Liver (tissue), 3 donors: ENCODE measurements around the gene RCOR1.

Source experiments
- ATF3 ChIP-seq: IDR thresholded peaks from 2 replicates; pipeline ENCODE4 v1.6.1; 2016; ENCODE audit warnings: antibody characterized with exemption
- CTCF ChIP-seq: fragments of 150-350 bp; IDR thresholded peaks from 2 replicates; pipeline ENCODE4 v1.5.1; 2017; ENCODE audit warnings: improper control_type of control experiment, low read depth, low read length; ENCODE audit not compliant: missing input control
- EGR1 ChIP-seq, 2 donors: IDR thresholded peaks; 2 replicates each; pipeline ENCODE4 v1.6.1; 2016 to 2018; ENCODE audit warnings: antibody characterized with exemption in 2 of 2, low read depth in 2 of 2
- GABPA ChIP-seq, 2 donors: IDR thresholded peaks in 1 of 2; conservative IDR thresholded peaks in 1 of 2; 2 replicates each; pipeline ENCODE4 v1.6.1; 2016; ENCODE audit warnings: antibody characterized with exemption in 2 of 2, mild to moderate bottlenecking in 1 of 2, moderate library complexity in 1 of 2
- JUND ChIP-seq, 2 donors: IDR thresholded peaks; 2 replicates each; pipeline ENCODE4 v1.6.1; 2016; ENCODE audit warnings: antibody characterized with exemption in 2 of 2
- MAX ChIP-seq: IDR thresholded peaks from 2 replicates; pipeline ENCODE4 v1.6.1; 2016; ENCODE audit warnings: antibody characterized with exemption
- RAD21 ChIP-seq, 2 donors: IDR thresholded peaks; 2 replicates each; pipeline ENCODE4 v1.6.1; 2016; ENCODE audit warnings: antibody characterized with exemption in 2 of 2, mild to moderate bottlenecking in 2 of 2
- REST ChIP-seq: IDR thresholded peaks from 2 replicates; pipeline ENCODE4 v1.6.1; 2016; ENCODE audit warnings: antibody characterized with exemption, mild to moderate bottlenecking
- RXRA ChIP-seq, 2 donors: IDR thresholded peaks; 2 replicates each; pipeline ENCODE4 v1.6.1; 2017 to 2018; ENCODE audit warnings: antibody characterized with exemption in 2 of 2, mild to moderate bottlenecking in 1 of 2
- SP1 ChIP-seq: IDR thresholded peaks from 2 replicates; pipeline ENCODE4 v1.6.1; 2018; ENCODE audit warnings: antibody characterized with exemption, mild to moderate bottlenecking
- TAF1 ChIP-seq: conservative IDR thresholded peaks from 2 replicates; pipeline ENCODE4 v1.6.1; 2016; ENCODE audit warnings: antibody characterized with exemption, mild to moderate bottlenecking
- YY1 ChIP-seq: IDR thresholded peaks from 2 replicates; pipeline ENCODE4 v1.6.1; 2016; ENCODE audit warnings: antibody characterized with exemption, mild to moderate bottlenecking
- donor health status: healthy.
- donor health status: healthy.

GRCh38 chr14:102693006-102693755 lies 100.7 kb downstream of the RCOR1 start:
- TF ChIP-seq CTCF (no peak), RAD21 (IDR thresholded peaks at IDR 0.05) (no peak), SP1 (no peak), RXRA (IDR thresholded peaks at IDR 0.05) (no peak), MAX (no peak), EGR1 (IDR thresholded peaks at IDR 0.05; ENCODE audit: low read depth in 2 of 2) (no peak), TAF1 (no peak), REST (no peak), GABPA (IDR thresholded peaks at IDR 0.05 in 1 of 2, conservative IDR thresholded peaks at IDR 0.05 in 1 of 2) (no peak), JUND (IDR thresholded peaks at IDR 0.05) (no peak), YY1 (no peak), ATF3 (no peak)
